Activated CD8-positive, alpha-beta memory T cell treated with anti-CD3 and anti-CD28 coated beads, Interleukin-2, amount 50 U/mL, for 4 hours (primary cell): ENCODE measurements around the gene GPATCH2.
"Not testable (repeated sequence)": the region's sequence is repeated elsewhere in the genome, so short reads cannot be mapped to it uniquely, and the experiment has no call there.

Experiments
- DNase-seq: peaks from one replicate; pipeline ENCODE4 v3.0.0-alpha.2; 2020

Gene GPATCH2

GRCh38 chr1:217524787-217525520, 105.9 kb downstream of the GPATCH2 start:
- no peak for DNase-seq

- not testable (repeated sequence) for DNase-seq
These were observed 107.0 kb downstream of the GPATCH2 start for GRCh38 chr1:217523921-217524320.

GRCh38 chr1:217522277-217522676, 108.6 kb downstream of the GPATCH2 start:
- no peak for DNase-seq

- no peak for DNase-seq
These were observed 109.6 kb downstream of the GPATCH2 start for GRCh38 chr1:217521317-217521716.

- no peak for DNase-seq
These were observed 124.0 kb downstream of the GPATCH2 start for GRCh38 chr1:217506878-217507277.

- DNase-seq, result no peak
These were observed 132.7 kb downstream of the GPATCH2 start for GRCh38 chr1:217498209-217498608.

GRCh38 chr1:217495249-217495648, 135.6 kb downstream of the GPATCH2 start:
- no peak for DNase-seq

- DNase-seq, result no peak
These were observed 136.1 kb downstream of the GPATCH2 start for GRCh38 chr1:217494767-217495166.

GRCh38 chr1:217493290-217493689, 137.6 kb downstream of the GPATCH2 start:
- DNase-seq, result no peak

- no peak for DNase-seq
These were observed 146.0 kb downstream of the GPATCH2 start for GRCh38 chr1:217484871-217485270.

- DNase-seq, result no peak
These were observed 148.4 kb downstream of the GPATCH2 start for GRCh38 chr1:217482356-217483102.

- no peak for DNase-seq
These were observed 152.4 kb downstream of the GPATCH2 start for GRCh38 chr1:217478450-217478849.

- DNase-seq, result no peak
These were observed 158.0 kb downstream of the GPATCH2 start for GRCh38 chr1:217472915-217473314.

GRCh38 chr1:217471403-217471802, 159.5 kb downstream of the GPATCH2 start:
- no peak for DNase-seq

- DNase-seq, result no peak
These were observed 160.9 kb downstream of the GPATCH2 start for GRCh38 chr1:217469983-217470382.

- no peak for DNase-seq
These were observed 165.8 kb downstream of the GPATCH2 start for GRCh38 chr1:217465102-217465501.

- no peak for DNase-seq
These were observed 168.2 kb downstream of the GPATCH2 start for GRCh38 chr1:217462666-217463065.

- DNase-seq, result no peak
These were observed 168.7 kb downstream of the GPATCH2 start for GRCh38 chr1:217462159-217462558.

GRCh38 chr1:217457016-217457415, 173.9 kb downstream of the GPATCH2 start:
- DNase-seq, result no peak

GRCh38 chr1:217456261-217456660, 174.6 kb downstream of the GPATCH2 start:
- no peak for DNase-seq

- DNase-seq, result no peak
These were observed 177.1 kb downstream of the GPATCH2 start for GRCh38 chr1:217453816-217454215.

GRCh38 chr1:217449370-217449769, 181.5 kb downstream of the GPATCH2 start:
- no peak for DNase-seq

- no peak for DNase-seq
These were observed 187.0 kb downstream of the GPATCH2 start for GRCh38 chr1:217443845-217444244.

GRCh38 chr1:217437376-217437775, 193.5 kb downstream of the GPATCH2 start:
- no peak for DNase-seq
